ENCODE measurements around the gene ZNF576.
"Not testable (repeated sequence)": the region's sequence is repeated elsewhere in the genome, so short reads cannot be mapped to it uniquely, and the experiment has no call there.

Gene ZNF576

DNA sequence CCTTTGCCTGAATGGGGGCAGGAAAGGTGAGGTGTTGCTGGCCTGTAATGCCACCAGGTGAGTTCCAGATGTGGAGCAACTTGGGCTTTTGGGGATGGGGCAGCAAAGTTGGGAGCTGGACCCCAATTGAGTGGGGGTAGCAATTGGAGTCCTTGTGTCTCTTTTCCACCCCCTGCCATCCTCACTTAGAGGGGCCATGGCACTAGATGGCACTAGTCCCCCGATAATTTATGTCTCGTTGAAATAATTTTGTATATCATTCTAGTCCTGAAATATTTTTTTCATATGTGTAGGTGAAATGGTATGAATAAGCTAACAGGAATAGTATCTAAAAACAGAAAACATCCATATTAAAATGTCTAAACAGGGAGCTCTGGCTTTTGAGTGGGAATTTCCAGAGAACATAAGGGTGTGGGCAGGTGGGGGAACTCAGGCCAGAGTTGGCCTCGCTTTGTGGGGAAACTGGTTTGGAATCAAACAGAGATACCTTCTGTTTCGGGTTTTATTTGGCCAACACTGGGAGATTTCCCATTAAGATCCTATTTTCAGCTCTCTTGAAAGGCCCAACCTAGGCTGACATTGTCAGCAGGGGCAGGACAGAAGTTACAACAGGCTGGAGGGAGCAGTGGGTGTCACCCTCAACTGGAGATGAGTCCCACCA is 3.4 kb downstream of the ZNF576 start:
- no peak for DNase-seq (ENCODE audit: low spot score)

DNA sequence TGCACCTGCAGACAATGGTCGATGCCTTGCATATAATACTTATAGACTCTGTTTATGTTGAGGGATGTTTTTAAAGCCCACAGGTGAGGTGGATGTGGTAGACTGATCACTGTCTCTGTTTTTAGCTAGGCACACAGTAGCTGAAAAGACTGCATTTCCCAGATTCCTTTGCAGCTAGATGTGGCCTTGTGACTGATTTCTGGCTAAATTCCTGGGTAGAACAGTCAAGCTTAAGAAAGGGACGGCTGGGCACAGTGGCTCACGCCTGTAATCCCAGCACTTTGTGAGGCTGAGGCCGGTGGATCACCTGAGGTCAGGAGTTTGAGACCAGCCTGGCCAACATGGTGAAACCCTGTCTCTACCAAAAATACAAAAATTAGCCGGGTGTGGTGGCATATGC is 3.9 kb downstream of the ZNF576 start:
- DNase-seq (ENCODE audit: low spot score), result not testable (repeated sequence)

DNA sequence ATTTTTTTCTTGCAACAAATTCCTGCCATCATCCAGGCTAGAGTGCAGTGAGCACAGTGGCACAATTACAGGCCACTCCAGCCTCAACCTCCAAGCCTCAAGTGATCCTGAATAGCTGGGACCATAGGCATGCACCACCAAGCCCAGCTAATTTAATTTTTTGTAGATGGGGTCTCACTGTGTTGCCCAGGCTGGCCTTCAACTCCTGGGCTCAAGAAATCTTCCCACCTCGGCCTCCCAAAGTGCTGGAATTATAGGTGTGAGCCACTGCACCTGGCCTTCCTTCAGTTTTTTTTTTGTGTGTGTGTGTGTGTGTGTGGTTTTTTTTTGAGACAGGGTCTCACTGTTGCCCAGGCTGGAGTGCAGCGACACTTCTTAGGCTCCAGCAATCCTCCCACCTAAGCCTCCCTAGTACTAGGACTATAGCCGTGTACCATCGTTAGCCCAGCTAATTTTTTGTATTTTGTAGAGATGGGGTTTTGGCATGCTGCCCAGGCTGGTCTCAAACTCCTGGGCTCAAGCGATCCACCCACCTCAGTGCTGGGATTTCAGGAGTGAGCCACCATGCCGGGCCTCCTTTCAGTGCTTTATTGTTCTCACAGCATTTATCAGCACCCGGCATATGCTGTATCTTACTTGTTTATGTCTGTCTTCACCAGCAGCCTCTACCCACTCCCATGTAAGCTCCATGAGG is 9.6 kb downstream of the ZNF576 start:
- no peak for DNase-seq (ENCODE audit: low spot score)

DNA sequence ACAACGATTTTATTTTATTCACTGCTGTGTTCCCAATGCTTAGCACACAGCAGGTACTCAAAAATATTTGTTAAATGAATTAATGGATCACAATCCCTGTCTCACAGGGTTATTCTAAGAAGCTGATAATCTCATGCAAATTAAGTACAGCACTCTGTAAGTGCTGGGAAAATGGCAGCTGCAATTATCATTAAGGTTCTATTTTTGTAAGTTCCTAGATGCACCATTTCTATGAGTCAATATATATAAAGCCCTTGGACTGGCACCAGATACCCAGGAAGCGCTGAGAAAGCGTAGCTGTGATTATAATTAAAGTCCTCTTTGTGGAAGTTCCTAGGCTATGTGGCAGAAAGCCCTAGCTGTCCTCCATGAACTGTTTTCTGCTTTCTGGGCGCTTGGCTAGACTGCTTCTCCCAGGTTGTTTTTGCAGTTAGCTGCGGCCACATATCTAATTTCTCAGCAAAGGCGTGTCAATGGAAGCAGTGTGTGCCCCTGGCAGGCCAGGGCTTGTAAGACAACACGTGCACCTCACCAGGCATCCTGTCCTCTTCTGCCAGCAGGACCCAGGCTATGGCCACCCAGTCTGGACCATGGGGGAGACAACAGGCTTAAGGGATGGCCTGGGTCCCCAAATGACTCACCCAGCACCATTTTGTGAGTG is 10.3 kb downstream of the ZNF576 start:
- no peak for DNase-seq (ENCODE audit: low spot score)

DNA sequence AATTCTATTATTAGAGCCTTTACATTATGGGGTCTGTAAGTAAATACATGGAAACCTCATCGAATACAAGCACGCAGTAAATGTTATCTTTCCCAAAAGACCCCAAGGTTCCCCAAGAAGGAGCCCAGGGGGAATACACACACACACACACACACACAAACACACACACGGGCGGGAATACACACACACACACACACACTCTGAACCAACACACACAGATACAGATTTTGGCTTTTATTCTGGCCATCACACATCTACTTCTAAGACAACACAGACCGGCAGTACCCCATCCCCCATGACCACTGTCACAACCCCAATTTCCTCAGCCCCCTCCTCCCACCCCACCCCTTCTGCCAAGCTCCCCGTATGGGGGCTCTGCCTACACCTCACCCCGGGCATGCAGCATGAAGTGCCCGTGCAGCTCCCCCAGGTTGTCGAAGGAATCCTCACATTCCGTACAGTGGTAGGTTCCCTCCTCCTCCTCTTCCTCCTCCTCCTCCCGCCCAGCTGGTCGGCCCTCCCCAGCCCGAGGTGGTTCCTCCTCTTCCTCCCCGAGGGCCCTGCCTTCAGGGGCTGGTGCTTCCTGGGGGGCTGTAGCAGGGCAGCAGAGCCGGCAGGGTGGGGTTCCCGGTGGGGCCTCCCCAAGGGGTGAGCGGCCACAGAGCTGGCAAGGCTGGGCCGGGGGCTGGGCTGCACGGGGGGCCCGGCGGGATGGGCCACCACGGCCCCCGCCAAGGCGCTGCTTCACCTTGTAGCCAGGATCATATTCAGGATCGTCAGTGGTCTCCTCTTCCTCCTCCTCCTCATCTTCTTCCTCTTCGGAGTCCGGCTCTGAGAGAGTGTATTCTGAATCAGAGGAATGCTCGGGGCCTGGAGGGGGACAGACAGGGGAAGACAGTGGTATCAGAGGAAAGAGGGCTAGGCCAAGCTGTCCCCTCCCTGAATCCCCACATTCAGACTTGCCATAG is 11.1 kb downstream of the ZNF576 start:
- no peak for DNase-seq (ENCODE audit: low spot score)

DNA sequence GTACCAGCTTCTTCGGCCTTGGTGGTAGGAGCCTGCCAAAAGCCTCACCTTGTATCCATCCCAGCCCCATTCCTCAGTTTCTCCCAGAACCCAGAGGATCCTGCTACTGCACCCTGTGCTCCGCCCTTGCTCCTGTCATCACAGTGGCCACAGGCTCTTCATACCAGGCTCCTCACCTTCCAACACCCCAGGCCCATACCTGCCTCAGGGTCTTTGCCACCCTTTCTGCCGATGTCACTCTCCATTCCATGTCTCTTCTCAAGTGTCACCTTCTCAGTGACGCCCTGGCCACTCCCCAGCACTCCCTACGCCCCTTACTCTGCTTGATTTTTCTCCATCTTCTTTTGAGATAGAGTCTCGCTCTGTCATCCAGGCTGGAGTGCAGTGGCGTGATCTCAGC is 13.5 kb downstream of the ZNF576 start:
- DNase-seq (ENCODE audit: low spot score), result no peak

DNA sequence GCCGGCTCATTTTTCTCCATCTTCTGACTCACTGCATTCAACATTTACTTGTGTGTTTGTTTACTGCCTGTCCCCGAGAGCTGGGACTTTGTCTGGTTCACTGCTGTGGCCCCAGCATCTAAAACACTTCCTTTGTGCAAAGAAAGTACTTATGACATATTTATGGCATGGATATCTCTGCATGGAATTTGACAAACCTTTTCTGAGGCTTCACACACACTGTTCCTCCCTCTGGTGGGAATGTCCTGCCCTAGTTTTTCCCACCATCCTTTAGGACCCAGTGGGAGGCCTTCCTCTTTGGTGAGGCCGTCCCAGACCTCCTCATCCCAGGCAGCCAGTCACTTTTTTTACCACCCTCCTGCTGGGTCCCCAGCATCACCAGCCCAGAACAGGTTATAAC is 14.1 kb downstream of the ZNF576 start:
- DNase-seq (ENCODE audit: low spot score), result no peak

DNA sequence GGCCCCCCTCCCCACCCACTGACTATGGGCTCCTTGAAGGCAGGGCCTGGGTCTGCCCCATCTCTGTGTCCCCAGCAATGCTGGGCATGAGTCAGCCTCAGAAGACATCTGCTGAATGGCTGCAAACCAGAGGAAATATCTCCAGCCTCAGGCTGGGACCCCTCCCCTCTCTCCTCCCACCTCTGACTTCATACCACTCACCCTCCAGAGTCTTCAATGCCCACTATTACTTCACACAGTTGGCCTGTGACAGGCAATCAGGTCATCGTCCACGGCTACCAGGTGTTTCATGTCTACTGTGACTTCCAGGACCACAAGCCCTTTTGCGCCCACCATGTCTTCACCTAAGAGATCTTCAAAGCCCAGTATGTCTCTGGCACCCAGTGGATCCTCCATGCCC is 15.4 kb downstream of the ZNF576 start, which contains the start of gene SRRM5:
SRRM5 (plus strand) TSS at position 301 of the 400 bp plus-strand sequence; CDS start at position 335, 34 bp downstream.
- no peak for DNase-seq (ENCODE audit: low spot score)

DNA sequence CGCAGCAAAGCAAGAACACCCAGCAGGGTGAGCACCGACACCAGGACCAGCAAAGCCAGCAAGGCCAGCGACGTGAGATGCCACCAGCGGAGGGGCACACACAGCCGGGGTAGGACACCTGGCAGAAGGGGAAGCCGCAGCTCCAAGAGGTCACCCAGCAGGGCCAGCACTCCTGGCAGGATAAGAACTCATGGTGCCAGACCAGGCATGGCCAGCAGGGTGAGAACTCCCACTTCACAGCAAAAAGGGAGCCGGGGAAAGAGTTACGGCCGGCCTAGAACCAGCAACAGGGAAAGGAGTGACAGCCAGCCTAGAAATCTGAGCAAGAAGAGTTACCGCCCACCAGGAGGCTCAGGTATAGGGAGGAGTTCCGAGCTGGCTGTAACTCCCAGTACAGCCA is 16.0 kb downstream of the ZNF576 start:
- no peak for DNase-seq (ENCODE audit: low spot score)

DNA sequence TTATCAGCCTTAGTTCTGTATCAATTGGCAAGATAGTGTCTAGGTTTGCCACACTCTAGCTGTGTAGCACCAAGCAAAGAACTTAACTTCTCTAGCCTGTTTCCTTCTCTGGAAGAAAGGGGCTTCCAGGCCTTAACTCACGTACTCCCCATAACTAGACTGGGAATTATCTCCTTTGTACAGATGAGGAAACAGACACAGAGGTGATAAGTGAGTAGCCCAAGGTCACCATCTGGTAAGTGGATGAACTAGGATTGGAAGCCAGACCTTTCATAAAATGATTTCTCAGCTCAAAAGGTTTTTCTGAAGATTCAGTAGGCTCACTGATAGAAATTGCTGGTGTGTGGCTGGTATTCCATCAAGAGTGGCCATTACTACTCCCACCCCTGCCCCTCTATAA is 19.9 kb downstream of the ZNF576 start:
- DNase-seq (ENCODE audit: low spot score), result no peak

DNA sequence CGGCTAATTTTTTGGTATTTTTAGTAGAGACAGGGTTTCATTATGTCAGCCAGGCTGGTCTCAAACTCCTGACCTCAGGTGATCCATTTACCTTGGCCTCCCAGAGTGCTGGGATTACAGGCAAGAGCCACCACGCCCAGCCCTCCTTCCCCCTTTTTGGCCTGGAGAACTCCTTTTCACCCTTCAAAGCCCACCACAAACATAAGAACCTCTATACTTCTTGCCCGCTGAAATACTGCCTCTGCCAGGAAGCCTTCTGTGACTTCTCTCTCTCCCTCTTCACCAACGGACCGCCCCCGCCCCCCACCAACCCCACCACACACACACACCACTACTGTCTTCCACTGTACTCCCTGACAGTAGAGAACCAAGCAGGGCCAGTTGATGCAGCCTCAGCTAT is 20.6 kb downstream of the ZNF576 start:
- no peak for DNase-seq (ENCODE audit: low spot score)

DNA sequence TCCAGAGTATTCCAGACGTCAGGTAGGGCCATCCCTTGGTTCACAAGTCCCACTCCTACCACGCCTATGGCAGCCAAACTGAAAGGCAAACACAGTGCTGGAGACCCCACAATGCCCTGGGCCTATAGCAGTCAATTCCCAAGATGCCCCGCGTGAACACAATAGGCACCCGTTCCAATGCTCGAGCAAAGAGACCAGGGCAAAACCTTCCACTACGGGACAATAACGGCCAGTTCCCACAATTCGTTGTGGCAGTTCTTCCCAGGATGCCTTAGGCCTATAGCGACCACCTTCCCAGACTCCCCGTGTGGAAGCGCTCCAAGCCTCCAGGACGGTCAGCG is 22.5 kb downstream of the ZNF576 start:
- DNase-seq (ENCODE audit: low spot score), result peak; percentile 49

DNA sequence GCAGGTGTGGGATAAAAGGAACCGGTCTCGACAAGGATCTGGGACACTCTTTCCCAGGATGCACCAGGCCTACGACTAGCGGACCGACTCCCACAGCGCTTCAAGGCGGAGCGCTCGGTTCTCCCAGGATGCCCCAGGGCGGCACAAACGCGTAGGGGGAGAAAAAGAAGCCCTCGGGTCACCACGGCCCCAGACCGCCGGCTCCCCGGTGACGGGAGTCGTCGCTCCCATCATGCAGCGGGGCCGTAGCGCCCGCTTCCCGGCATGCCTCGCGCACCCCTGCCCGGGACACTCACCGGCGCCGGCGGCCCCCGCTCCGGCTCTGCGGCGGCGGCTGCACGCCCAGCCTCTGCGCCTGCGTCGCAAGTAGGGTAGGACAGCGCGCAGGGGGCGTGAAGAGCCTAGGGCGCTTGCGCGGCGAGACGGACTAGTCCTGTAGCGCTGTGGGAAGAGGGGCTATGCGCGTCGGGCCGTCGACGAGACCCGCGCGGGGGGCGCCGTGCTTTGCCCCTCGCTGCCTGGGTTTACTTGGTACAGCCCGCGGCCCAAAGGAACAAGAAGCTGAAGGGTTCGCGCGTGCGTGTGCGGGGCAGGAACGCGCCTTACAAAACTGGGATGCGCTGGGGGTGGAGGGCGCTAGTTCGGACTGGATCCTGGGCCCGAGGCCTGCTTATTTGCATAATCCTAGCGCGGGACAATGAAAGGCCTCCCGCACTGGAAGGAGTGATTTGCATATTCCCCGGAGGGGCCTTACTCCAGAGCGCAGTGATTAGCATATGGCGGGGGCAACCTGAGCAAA is 23.1 kb downstream of the ZNF576 start, which contains the start of gene ZNF428:
ZNF428 (minus strand) TSS at position 368 of the 799 bp plus-strand sequence. CDS start 5,325 bp downstream, outside the sequence.
- peak; percentile 81 for DNase-seq (ENCODE audit: low spot score)

DNA sequence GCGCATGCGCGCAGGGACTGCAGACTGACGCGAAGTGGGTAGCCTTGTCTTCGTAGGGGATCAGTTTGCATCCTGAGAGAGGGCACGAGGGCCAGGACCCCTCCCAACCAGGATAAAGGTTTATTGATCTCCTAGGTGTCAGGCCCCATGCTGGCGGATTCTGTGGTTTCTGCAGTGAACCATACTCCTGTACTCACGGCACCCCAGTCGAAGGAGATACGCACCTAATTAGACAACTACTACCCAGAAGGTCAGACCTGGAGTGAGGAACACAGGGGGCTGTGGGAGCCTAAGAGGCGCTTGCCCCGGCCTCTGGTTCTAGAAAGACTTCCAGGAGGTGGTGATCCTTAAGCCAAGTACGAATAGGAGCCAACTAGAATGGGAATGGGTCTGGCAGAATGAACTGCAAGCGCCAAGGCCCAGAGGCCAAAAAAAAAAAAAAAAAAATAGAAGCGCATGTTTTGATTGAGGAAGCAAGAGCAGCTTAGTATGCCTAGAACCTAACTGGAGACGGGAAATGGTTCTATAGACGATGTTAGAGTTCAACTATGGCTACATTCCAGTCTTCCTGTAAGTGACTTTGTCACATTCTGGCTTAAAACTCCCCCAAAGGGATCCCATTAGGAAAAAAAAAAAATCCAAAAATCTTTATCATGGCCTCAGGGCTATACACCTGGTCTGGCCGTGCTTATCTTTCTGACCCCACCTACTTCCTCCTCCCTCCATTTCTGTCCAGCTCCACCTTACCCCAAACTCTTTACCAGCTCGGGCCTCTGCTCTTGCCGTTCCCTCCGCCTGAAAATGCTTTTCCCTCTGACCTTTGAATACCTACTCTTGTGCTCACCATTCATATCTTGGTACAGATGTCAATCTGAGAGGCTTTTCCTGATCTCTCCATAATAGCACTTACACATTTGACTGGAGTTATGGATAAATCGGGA is 23.9 kb downstream of the ZNF576 start:
- no peak for DNase-seq (ENCODE audit: low spot score)

DNA sequence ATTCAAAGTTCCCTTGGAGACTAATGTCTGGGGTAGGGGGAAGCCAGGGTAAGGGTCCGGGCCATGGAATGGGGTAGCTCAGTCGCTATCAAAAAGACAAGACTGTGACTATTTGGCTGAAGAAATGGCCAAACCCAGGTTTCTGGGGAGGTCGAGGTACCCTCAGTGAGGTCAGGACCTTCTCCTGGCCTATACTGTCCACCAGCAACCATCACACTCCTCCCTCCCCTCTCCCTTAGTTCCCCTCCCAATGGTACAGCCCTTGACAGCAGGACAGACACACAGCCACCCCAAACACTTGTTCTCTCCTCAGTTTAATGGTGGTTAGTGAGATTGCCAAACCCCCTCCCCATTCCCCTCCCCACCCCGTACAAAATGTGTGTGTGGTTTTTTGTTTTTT is 25.7 kb downstream of the ZNF576 start:
- DNase-seq (ENCODE audit: low spot score), result no peak

DNA sequence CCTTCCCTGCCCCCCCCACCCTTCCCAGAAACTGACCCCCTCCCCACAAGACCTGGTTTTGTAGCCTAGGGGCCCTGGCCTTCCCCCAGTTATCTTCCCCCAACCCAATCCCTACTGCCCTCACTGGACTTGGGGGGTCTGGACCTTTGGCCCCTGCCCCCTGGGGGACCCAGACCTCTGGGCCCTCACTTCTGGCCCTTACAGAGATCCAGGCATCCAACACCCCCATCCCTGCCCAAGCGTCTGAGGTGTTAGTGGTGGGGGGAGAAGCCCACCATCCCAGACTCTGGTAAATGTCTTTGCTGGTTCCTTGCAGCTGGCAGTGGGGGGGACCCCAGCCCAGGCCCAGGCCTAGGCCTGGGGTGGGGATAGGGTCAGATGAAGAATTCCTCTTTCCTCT is 26.6 kb downstream of the ZNF576 start:
- DNase-seq (ENCODE audit: low spot score), result no peak

DNA sequence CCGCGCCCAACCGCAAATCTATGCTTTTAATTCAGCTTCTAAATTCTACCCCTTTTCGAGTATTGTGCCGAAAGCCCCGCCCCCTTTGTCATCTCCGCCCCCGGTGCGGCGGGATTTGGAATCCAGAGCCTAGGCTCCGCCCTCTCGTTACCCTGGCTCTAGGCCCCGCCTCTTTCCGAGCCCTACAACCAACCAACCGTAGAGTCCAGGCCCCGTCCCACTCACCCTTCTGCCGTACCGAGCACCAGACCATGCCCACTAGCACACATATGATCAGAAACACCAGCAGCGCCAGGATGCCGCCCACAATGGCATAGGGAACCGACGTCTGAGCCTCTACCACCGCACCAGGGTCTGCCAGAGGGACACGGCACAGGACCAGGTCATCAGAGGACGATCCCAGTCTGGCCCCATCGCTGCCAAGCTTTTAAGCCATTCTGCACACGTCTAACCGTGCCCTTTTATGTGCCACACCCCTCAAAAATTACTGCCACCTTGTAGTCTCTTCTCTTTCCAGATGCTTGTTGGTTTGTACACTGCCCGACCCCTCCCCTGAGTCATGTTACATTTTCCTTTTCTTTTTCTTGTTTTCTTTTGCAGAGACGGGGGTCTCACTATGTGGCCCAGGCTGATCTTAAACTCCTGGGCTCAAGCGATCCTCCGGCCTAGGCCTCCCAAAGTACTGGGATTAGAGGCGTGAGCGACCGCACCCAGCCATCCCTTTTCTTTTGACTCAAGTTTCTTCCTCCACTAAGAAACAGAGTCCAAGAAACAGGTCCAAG is 27.7 kb downstream of the ZNF576 start:
- DNase-seq (ENCODE audit: low spot score), result peak; percentile 35

DNA sequence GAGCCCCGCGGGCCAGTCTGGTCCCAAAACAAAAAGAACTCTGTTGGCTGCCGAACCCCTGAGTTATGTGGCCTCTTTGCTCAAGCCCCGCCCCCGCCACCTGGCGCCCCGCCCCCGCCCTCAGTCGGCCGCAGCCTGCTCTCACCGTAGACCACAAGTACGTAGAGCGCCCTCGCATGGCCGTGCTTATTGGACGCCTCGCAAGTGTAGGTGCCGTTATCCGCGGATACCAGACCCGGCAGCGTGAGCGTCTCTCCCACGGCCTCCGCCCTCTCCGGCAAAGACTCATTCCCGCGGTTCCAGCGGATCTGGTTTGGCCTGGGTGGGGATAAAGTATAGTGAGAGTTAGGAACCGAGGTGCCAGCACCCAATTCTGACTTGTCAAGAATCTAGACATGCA is 28.5 kb downstream of the ZNF576 start:
- peak; percentile 87 for DNase-seq (ENCODE audit: low spot score)

DNA sequence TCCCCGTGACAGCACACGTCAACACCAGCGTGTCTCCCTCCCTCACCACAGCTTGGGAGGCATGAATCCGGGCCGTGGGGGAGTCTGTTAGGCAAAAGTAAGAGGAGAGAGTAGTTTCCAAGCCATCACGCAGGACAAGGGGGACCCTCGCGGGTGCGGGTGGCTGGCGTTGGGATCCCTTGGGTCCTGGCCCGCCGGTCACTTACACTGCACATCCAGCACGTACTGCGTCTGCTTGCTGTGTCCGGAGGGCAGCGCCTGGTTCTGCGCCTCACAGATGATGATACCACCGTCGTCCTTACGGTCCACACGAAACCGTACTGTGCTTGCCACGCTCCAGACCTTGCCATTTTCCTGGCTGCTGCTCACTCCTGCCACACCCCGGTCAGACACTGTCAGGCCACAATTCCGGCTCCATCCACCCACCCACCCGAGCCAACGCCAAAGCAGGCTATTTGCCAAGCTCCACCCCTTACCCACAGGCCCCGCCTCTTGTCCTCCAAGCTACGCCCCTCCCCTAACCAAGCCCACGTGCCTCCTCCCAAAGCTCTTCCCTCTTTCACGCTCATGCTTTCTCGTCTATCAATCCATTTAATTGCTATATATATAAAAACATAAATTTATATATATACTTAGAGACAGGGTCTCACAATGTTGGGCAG is 29.7 kb downstream of the ZNF576 start:
- DNase-seq (ENCODE audit: low spot score), result peak; percentile 44

Data from hematopoietic multipotent progenitor cell treated with erythropoietin and hydrocortisone succinate and interleukin-3 and kit ligand, for 15 days (in vitro differentiated cells).